NCI-H2196 treated with DMSO at 0.1 percent for 48 hours (cell line): ENCODE measurements around the gene TTLL1.
"Not testable (repeated sequence)": the region's sequence is repeated elsewhere in the genome, so short reads cannot be mapped to it uniquely, and the experiment has no call there.

ENCODE experiments used
- DNase-seq: peaks from one replicate; lab custom pipeline; 2025; ENCODE audit not compliant: unreplicated experiment; lab: John Stamatoyannopoulos, UW

The TTLL1 gene

GRCh38 chr22:42995654-42996053 is 93.5 kb downstream of the TTLL1 start:
- DNase-seq: not testable (repeated sequence)

GRCh38 chr22:42994917-42995562 is 94.2 kb downstream of the TTLL1 start:
- DNase-seq: no peak

- DNase-seq: no peak
Observed at GRCh38 chr22:42994276-42994916, 94.8 kb downstream of the TTLL1 start.

GRCh38 chr22:42993651-42994275 is 95.4 kb downstream of the TTLL1 start:
- no peak for DNase-seq

GRCh38 chr22:42992886-42993479 is 96.2 kb downstream of the TTLL1 start:
- DNase-seq: no peak

- no peak for DNase-seq
Observed at GRCh38 chr22:42992092-42992491, 97.1 kb downstream of the TTLL1 start.

GRCh38 chr22:42991010-42991651 is 98.1 kb downstream of the TTLL1 start:
- no peak for DNase-seq

GRCh38 chr22:42990131-42990838 is 98.9 kb downstream of the TTLL1 start:
- no peak for DNase-seq
